Lung (tissue), 12 donors: ENCODE measurements around the gene CPLANE2. TPM values are rescaled to one million over a fixed set of nuclear protein-coding genes. Genes with fewer than 3 reads are reported as not detected.
"Not testable (repeated sequence)": the region's sequence is repeated elsewhere in the genome, so short reads cannot be mapped to it uniquely, and the experiment has no call there.

ENCODE experiments used
- ATAC-seq: fragments of 200-7000 bp; cut with Tn5 transposase; one replicate; pipeline ENCODE4 v1.9.1; 2020; ENCODE audit warnings: moderate number of reproducible peaks; ENCODE audit not compliant: insufficient read depth, low FRiP score
- DNase-seq, 3 donors: peaks; one replicate each; pipeline ENCODE4 v3.0.0-alpha.2; 2013 to 2017
- H3K27ac ChIP-seq, 2 donors: one replicate each; pipeline ENCODE4 v1.5.1; 2013; ENCODE audit warnings: mild to moderate bottlenecking in 2 of 2, moderate library complexity in 2 of 2, control low read depth in 1 of 2, inconsistent platforms in 1 of 2, low read depth in 1 of 2, low read length in 1 of 2
- H3K27me3 ChIP-seq, 3 donors: one replicate each; pipeline ENCODE4 v1.5.1; 2013; ENCODE audit warnings: low read length in 2 of 3; ENCODE audit not compliant: control insufficient read depth in 3 of 3, insufficient read depth in 3 of 3
- H3K36me3 ChIP-seq, 4 donors: one replicate each; pipeline ENCODE4 v1.5.1; 2013; ENCODE audit warnings: low read length in 4 of 4, mild to moderate bottlenecking in 1 of 4, moderate library complexity in 1 of 4; ENCODE audit not compliant: control insufficient read depth in 4 of 4, insufficient read depth in 4 of 4
- H3K4me1 ChIP-seq, 5 donors: one replicate each; pipeline ENCODE4 v1.5.1; 2013; ENCODE audit warnings: low read length in 5 of 5, mild to moderate bottlenecking in 2 of 5, moderate library complexity in 1 of 5; ENCODE audit not compliant: control insufficient read depth in 5 of 5, insufficient read depth in 5 of 5
- H3K4me3 ChIP-seq: one replicate; pipeline ENCODE4 v1.5.1; 2013; ENCODE audit warnings: mild to moderate bottlenecking, control low read depth, moderate library complexity
- H3K9ac ChIP-seq, 2 donors: one replicate each; pipeline ENCODE4 v1.5.1; 2013; ENCODE audit warnings: low read length in 2 of 2, control low read depth in 1 of 2; ENCODE audit not compliant: insufficient read depth in 1 of 2
- H3K9me3 ChIP-seq, 4 donors: one replicate each; pipeline ENCODE4 v1.5.1; 2013; ENCODE audit warnings: low read length in 3 of 4, mild to moderate bottlenecking in 1 of 4, moderate library complexity in 1 of 4; ENCODE audit not compliant: control insufficient read depth in 4 of 4, insufficient read depth in 3 of 4
- CTCF ChIP-seq: IDR thresholded peaks from 2 replicates; pipeline ENCODE4 v1.5.1; 2012; ENCODE audit warnings: mild to moderate bottlenecking; ENCODE audit errors: control extremely low read depth, extremely low read depth
- WGBS, 2 donors: extraction: QIAGEN DNeasy Blood & Tissue Kit; methylation state at CpG; one replicate each; pipeline ENCODE4 v1.1.7; 2013; 5-methylcytosine and 5-hydroxymethylcytosine counted together
- polyA plus RNA-seq, 2 donors: library from polyadenylated mRNA; stranded (reverse); fragments of 200-250 nt; gene quantifications; one replicate each; pipeline ENCODE4 v1.2.1, GENCODE V29; 2013
- total RNA-seq, 2 donors: library from RNA; depleted of rRNA in 1 of 2; stranded (reverse); fragments of >200 nt in 1 of 2; gene quantifications; one replicate each; pipeline ENCODE4 v1.2.1, GENCODE V29; 2014 to 2021
- donor health status: control.
- donor health status: control.
- donor health status: Bipolar disorder and iron deficiency.
- donor health status: healthy.
- donor health status: DM: yes; HTN: yes; CAD: no.

Gene CPLANE2
- total and polyA plus RNA-seq, 4 donors = 4.5 to 13.7 (median 5.6) TPM

DNA sequence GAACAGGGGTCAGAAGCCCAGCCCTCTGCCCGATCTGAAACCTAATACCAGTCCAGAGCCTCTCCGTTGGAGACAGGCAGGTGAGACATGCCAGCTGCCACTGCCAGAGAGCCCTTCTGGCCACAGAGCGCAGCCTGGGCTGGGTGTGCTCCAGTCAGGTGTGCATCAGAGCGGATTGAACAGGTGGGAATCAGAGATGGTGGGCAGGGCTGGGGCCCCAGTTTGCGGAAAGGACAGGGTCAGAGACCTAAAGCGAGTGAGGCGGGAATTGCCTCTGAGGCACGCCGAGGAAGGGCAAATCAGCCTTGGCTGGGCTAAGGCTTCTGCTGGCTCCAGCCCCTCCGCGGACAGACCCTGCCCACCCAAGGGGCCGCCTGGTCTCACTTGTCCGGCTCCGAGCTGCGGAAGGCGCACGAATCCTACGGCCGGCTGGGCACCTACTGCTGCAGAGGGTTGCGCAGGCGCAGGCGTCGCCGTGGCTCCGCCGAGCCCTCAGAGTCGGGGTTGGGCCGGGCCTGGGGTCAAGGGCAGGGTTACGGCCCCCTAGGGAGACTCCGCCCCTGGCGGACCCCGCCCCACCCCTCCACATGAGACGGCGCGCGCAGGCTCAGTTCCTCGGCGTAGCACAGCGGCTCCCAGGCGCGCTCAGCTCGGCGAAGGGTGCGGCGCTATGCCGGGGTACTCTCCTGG is 10.3 kb downstream of the CPLANE2 start:
- peak overlapping the region in 1 of 2 donors; percentile 38 for H3K27ac ChIP-seq
- TF ChIP-seq CTCF = no peak

DNA sequence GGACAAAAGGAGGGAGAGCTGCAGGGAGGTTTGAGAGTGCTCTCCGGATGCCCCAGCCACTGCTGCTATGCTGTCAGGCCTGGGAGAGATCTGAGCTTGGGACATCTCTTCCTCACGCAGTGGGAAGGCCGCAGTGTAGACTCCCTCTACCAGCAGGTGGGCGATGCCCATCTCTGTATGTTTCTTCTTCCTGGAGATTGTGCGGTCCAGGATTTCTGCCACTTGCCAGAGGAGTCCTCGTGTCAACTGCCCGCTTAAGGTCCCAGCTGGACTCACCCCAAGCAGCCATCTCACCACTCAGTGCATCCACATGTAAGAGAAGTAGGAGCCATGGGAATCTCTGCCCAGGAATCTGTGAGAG is 10.9 kb downstream of the CPLANE2 start:
- H3K27ac ChIP-seq = no peak overlapping the region
- no peak overlapping the region for H3K4me3 ChIP-seq

More for the DNA sequence above, 10.3 kb downstream of the CPLANE2 start:
- peaks cover 0 to 12% (median 0%) of the 10 kb centered on the region in 5 donors for H3K4me1 ChIP-seq
- ATAC-seq (peak; percentile 94), DNase-seq (peak in 2 of 3 donors; percentile 49 to 59)
- no peak overlapping the region for H3K4me3 ChIP-seq
- peaks cover 0 to 31% (median 27%) of the 10 kb centered on the region in 3 donors for H3K27me3 ChIP-seq
- 21 to 22% methylated on average over 39 to 46 of the region's 46 CpGs for WGBS, 2 donors
- H3K9me3 ChIP-seq = peaks cover 0 to 5% (median 0%) of the 10 kb centered on the region in 4 donors
- H3K9ac ChIP-seq = no peak overlapping the region
- H3K36me3 ChIP-seq = peaks cover 0 to 1% (median 0%) of the 10 kb centered on the region in 4 donors

GRCh38 chr1:16224472-16224871 is 12.5 kb downstream of the CPLANE2 start:
- Histone ChIP-seq H3K9ac (no peak overlapping the region), H3K27me3 (peaks cover 0 to 31% (median 27%) of the 10 kb centered on the region in 3 donors), H3K4me1 (peaks cover 0 to 12% (median 0%) of the 10 kb centered on the region in 5 donors), H3K36me3 (no peaks in the 10 kb centered on the region), H3K9me3 (peaks cover 0 to 5% (median 0%) of the 10 kb centered on the region in 4 donors), H3K27ac (no peak overlapping the region), H3K4me3 (no peak overlapping the region)
- WGBS, 2 donors = 77% methylated on average over 3 of the region's 3 CpGs
- TF ChIP-seq CTCF = no peak
- ATAC-seq = no peak
- no peak for DNase-seq

More for the DNA sequence above, 10.9 kb downstream of the CPLANE2 start:
- peaks cover 0 to 31% (median 27%) of the 10 kb centered on the region in 3 donors for H3K27me3 ChIP-seq
- TF ChIP-seq CTCF = no peak
- H3K4me1 ChIP-seq = peaks cover 0 to 12% (median 0%) of the 10 kb centered on the region in 5 donors
- 94 to 95% methylated on average over 7 of the region's 7 CpGs for WGBS, 2 donors
- peaks cover 0 to 5% (median 0%) of the 10 kb centered on the region in 4 donors for H3K9me3 ChIP-seq
- H3K36me3 ChIP-seq = no peaks in the 10 kb centered on the region
- H3K9ac ChIP-seq = no peak overlapping the region
- ATAC-seq (no peak), DNase-seq (no peak)

DNA sequence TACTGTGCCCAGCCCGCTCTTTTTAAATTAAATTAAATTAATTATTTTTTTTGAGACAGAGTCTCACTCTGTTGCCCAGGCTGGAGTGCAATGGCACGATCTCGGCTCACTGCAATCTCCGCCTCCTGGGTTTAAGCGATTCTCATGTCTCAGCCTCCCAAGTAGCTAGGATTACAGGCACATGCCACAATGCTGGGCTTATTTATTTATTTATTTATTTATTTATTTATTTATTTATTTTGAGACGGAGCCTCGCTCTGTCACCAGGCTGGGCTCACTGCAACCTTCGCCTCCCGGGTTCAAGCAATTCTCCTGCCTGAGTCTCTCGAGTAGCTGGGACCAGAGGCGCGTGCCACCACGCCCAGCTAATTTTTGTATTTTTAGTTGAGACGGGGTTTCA is 14.3 kb downstream of the CPLANE2 start:
- not testable (repeated sequence) for H3K9ac ChIP-seq, H3K36me3 ChIP-seq, ATAC-seq, H3K9me3 ChIP-seq, H3K27ac ChIP-seq, H3K4me3 ChIP-seq, DNase-seq
- 92 to 94% methylated on average over 14 of the region's 14 CpGs for WGBS, 2 donors
- H3K4me1 ChIP-seq = peaks cover 0 to 11% (median under 1%) of the 10 kb centered on the region in 5 donors
- peaks cover 0 to 17% (median 16%) of the 10 kb centered on the region in 3 donors for H3K27me3 ChIP-seq
